ENCODE measurements around the gene RIMBP3C.
"Not testable (repeated sequence)": the region's sequence is repeated elsewhere in the genome, so short reads cannot be mapped to it uniquely, and the experiment has no call there.

The RIMBP3C gene

DNA sequence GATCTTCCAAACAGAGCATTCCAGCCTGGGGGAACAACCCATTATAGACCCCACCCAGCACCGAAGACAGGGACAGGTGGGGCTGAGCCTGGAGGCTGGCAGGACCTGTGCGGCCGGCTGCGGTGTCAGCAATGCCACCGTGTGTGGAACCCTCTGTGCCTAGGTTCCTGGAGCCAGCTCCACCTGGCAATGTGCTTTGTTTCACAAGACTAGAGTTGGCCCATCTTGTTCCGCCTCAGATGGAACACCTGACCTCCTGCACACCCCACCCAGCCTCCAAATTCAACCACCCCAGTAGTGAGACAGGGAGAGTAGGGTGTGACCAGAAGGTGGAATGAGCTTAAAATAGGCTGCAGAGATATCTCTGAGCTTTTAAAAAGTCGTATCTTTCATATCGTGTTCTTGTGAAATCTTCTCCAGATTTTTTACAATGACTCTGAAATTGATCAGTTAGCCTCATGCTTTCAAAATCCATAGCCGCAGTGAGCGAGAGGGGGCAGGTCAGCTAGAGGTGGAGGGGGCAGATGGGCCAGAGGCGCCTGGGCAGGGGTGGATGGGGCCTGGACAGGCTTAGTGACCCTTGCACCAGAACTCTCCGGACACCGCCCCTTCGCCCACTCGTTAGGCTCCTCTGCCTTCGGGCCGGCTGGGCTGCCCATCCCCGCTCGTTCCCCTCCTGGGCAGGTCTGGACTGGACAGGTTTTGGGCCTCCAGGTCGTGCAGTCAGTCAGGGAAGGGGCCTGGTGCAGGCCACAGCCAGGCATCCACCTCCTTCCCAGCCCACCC is 18.2 kb downstream of the RIMBP3C start:
- DNase-seq (ENCODE audit: low read depth in 2 of 3, low spot score in 1 of 3), result not testable (repeated sequence)

DNA sequence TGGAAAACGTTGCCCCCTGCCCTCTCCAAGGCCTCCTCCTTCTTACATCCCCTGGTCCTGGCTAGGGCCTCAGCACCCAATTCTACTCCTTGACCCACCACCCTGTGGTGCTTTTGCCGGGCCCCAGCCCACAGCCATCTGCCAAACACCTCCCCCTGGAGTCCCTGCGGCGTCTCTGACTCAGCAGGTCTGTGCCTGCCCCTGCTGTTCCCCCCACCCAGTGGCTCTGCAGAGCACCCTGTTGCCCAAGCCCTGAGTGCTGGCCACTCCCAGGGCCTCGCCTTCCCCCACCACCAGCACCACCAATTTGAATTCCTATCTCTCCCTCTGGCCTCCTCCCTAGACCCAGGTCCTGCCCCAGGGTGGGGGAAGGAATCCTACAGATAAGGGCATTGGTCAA is 19.7 kb downstream of the RIMBP3C start:
- DNase-seq (ENCODE audit: low read depth in 2 of 3, low spot score in 1 of 3), result not testable (repeated sequence)

DNA sequence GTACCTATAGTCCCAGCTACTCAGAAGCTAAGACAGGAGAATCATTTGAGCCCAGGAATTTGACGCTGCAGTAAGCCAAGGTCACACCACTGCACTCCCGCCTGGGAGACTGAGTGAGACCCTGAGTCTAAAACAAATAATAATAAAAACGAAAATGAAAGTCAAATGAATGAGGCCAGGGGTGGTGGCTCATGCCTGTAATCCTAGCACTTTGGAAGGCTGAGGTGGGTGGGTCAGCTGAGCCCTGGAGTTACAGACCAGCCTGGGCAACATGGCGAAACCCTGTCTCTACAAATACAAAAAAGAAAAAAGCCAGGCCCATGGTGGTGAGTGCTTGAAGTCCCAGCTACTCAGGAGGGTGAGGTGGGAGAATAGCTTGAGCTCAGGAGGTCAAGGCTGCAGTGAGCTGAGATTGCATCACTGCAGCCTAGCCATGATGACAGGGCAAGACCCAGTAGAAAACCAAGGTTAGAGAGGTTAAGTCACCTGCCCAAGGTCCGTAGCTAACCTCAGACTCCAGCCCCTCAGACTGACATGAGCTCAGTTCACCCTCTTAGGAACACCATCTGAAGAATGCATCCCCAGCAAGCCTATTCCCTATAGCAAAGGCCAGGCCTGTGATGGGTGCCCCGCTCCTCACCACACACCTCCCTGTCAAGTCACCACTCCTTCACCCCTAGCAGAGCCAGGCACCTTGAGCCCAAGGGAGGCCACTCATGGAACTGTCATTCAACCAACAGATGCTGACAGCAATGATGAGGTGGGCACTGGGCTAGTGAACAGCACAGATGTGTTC is 24.4 kb downstream of the RIMBP3C start:
- not testable (repeated sequence) for DNase-seq (ENCODE audit: low read depth in 2 of 3, low spot score in 1 of 3)

DNA sequence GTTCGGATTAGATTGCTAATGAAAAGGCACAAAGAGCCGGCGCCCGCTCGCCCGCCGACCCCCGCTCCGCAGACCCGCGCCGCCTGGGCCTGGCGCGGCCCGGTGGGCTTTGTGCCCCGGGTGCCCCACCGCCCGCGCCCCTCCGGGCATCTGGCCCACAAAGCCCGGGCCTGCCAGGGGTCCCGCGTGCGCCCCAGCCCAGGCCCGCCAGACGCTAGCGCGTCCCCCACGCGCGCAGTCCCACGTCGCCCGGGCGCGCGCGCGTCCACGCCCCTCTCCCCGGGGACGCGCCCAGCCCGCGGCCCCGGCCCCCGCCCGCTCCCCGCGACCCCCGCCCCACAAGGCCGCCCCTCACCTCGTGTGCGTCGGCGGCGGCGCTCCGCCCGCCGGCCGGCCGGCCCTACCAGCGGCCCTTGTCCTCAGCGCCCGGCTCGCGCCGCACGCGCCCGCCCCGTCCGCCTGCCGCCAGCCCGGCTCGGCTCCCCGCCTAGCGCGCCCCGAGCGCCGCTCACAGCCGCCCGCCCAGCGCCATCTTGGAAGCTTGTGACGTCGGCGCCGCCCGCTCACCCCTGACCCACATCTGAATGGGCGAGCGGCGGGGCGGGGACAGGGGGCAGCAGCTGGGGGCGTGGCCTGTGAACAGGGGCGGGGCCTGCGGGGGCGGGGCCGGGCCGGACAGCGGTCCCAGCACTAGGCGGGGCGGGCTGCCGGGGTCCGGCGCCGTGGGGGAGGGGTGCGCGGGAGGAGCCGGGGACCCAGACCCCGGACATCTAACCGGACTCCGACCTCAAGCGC is 34.1 kb downstream of the RIMBP3C start:
- peak in 1 of 3 donors; percentile 30 for DNase-seq (ENCODE audit: low read depth in 2 of 3, low spot score in 1 of 3)

DNA sequence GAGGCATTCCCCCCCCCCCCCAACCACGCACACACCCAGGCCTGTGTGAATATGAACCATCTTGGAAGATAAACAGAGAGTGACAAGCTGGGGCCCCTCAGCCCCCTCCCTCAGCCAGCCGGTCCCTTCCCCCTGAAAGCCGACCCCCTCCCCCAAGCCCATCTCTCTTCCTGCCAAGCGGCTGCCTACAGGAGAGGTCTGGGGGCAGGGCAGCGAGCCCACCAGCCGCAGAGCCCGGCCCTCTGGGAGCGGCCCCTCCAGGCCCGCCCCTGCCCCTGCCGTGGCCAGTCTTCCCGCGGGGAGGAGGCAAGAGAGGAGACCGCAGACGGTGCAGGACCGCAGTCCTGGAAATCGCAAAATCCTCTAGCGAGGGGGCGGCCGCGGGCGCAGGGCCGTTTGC is 34.7 kb downstream of the RIMBP3C start:
- DNase-seq (ENCODE audit: low read depth in 2 of 3, low spot score in 1 of 3), result not testable (repeated sequence)

DNA sequence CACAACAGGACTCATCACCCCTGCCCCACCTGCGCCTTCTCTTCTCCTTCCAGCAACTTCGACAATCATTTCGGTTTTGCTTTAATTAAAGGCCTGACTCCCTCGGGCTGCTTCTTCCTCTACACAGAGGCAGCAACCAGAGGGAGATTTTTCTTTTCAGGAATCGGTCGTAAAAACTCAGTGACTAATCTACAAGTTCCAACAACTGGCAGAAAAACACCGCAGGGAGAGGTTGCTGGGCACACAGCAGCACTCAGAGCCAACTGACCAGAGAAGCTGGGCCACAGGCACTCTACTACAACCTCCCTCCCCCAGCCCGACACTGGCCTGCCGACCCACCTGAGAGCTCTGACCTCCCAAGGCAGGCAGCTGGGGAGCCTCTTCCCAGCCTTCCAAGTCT is 36.0 kb downstream of the RIMBP3C start:
- DNase-seq (ENCODE audit: low read depth in 2 of 3, low spot score in 1 of 3), result not testable (repeated sequence)

DNA sequence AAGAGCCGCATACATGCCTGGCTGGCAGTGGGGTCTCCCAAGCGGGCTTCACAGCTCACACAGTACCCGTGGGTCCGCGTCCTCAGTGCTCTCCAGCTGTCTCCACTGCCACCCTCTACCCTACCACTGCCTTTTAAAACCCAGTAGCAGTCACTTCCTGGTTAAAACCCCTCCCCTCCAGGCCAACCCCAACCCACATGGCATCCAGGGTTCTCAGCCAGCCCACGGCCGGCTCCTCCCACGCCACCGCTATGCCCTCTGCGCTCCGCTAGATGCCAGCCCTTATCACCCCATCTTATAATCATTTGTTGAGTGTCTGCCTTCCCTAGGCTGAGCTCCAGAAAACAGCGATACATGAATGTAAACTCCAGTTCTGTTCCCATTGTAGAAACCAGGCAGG is 37.1 kb downstream of the RIMBP3C start:
- not testable (repeated sequence) for DNase-seq (ENCODE audit: low read depth in 2 of 3, low spot score in 1 of 3)

DNA sequence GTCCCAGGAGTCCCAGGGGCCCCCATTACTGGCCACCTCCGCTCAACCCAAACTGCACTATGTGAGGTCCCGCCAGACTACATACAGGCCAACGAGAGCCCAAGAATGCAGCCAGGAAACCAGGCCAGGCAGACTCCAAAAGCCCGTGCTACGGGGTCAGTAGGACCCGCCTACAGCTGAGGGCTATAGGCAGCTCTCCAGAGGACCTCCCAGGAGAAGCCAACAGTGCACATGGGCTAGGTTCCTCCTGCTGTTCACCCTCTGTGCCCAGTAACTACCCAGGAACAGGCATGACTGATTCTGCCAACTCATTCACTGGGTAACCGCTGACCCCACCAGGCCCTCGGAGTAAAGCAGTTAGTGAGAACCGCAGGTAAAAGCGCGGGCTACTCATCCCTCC is 39.2 kb downstream of the RIMBP3C start:
- not testable (repeated sequence) for DNase-seq (ENCODE audit: low read depth in 2 of 3, low spot score in 1 of 3)

DNA sequence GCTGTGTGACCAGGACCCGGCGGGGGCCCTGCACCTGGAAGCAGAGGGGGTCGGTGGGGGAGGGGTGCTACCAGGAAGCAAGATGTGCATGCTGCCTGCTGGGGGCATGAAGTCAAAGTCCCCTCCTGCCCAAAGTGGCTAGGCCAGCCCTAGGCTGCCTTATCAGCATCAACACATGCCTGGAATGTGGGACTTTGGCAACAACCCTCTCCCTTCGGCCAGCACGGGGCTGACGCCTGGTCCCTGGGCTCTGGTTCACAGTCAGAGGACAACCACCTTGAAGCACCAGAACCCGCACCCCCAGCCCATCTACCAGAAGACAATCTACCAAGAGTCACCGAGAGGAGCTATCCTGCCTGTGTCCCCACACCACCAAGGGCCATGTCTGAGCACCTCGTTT is 40.9 kb downstream of the RIMBP3C start:
- DNase-seq (ENCODE audit: low read depth in 2 of 3, low spot score in 1 of 3), result not testable (repeated sequence)

DNA sequence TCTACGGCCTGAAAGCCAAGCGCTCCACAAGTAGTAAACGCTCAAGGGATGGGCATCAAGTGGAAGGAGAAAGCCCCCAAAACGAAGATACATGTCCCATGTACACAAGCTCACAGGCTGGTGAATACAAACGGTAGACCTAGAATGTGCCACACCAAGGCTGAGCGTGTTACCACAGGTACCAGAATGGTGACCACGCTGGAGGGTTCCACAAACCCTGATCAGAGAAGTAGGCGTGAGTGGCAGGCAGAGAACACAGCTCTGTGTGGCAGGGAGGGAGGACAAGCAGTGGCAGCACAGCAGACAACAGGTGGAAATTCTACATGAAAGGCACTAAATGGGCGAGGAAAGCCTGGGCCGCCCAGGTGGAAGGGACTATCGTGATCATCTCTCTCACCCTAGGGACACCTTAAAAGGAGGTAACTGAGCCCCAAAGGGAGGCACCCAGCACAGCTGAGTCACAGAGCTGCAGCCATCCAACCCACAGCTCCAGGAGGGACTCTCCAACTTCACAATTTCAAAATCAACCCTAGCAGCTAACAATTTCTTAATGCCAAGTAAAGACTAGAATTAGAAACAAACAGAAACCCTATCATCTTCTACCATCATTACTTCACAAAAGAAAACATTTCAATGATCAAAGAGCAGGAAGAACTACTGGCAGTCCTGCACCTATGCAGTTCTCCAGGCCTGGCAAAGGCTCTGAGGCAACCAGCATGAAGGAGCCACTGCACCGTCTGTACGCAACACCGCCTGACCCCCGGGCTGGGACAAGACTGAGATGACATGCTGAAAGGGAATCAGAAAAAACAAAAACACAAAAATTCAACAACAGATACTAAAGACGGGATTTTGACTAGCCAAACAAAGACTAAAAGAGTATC is 51.4 kb downstream of the RIMBP3C start:
- DNase-seq (ENCODE audit: low read depth in 2 of 3, low spot score in 1 of 3), result not testable (repeated sequence)

DNA sequence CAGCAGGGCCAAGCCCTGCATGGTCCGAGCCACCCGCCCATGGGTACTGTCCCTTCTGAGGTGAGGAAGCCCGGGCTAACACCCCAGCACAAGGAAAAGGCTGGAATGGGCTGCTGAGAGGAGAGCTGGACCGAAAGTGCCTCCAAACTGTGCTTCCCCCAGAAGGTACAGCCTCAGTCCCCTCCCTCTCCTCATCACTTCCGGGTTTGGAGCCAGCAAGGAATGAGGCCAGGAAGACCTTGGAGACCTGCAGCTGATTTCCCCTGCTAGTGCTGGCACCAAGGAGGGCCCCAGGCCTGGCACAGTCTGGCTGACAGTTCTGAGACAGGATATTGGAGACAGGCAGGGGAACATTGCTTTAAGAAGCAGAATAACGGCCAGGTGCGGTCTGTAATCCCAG is 52.8 kb downstream of the RIMBP3C start:
- not testable (repeated sequence) for DNase-seq (ENCODE audit: low read depth in 2 of 3, low spot score in 1 of 3)

DNA sequence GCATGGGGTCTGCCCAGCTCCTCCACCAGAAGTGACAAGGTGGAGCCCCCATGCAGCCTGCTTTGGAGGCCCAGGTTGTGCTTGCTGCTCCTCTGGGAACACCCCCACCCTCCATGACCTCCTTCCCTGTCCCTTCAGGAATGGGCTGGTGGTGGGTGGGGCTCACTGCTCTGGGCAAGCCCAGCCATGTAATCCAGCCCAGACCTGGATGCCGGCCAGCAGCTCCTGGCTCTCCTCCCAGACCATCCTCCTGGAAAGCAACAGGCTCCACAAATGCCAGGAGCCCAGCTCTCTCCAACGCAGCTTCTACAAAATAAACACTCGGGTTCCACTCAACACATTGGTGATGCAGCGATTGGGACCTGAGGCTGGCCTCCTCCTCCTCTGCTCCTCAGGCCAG is 53.3 kb downstream of the RIMBP3C start:
- DNase-seq (ENCODE audit: low read depth in 2 of 3, low spot score in 1 of 3), result not testable (repeated sequence)

Measured in stimulated activated CD4-positive, alpha-beta T cell treated with anti-CD3 and anti-CD28 coated beads, Interleukin-12 subunit alpha, Interleukin-12 subunit beta, amount 100 ng/mL, for 48 hours (primary cell).